ENCODE data around the gene EHMT2. TPM values are rescaled to one million over a fixed set of nuclear protein-coding genes. Genes with fewer than 3 reads are reported as not detected.

EHMT2 gene
- total RNA-seq, 3 donors from 2014 or later (not counting 1 experiment from before 2014, with no cell fraction given), result 49.3 to 56.6 (median 55.8) TPM

- H3K27me3 ChIP-seq (ENCODE audit: control insufficient read depth, insufficient read depth, low read length), result no peaks in the 10 kb centered on the region
- Mint-ChIP-seq H3K4me3 (peak within 1 kb of the TSS; percentile 96), H3K9me3 (no peaks in the 10 kb centered on the region), H3K4me1 (peaks cover 20 to 33% of the 10 kb centered on the region in 2 donors), H3K27ac (peak within 1 kb of the TSS; percentile 97 to 99), H3K36me3 (no peaks in the 10 kb centered on the region), H3K27me3 (ENCODE audit: low read depth in 2 of 2) (no peaks in the 10 kb centered on the region)
- WGBS (ENCODE audit: insufficient coverage), result under 1% methylated on average over 64 of the region's 64 CpGs
- intact Hi-C loops (cut with micrococcal nuclease), result loop anchor here (1.0 kb wide), 3 partner anchors 28 to 197 kb away; partner anchors contain the start of gene EHMT2
- DNase-seq (peak; percentile 99 to 100), ATAC-seq (peak; percentile 86 to 98 (median 93))
- H3K36me3 ChIP-seq (ENCODE audit: control insufficient read depth, insufficient read depth, low read length), result peaks cover 21% of the 10 kb centered on the region
- peak within 1 kb of the TSS; percentile 91 for H3K27ac ChIP-seq (ENCODE audit: low read length)
- H3K4me3 ChIP-seq (ENCODE audit: low read length), result peak within 1 kb of the TSS; percentile 89
- H3K9me3 ChIP-seq (ENCODE audit: control insufficient read depth, insufficient read depth, low read length), result no peaks in the 10 kb centered on the region
- no peak for TF ChIP-seq CTCF (IDR thresholded peaks at IDR 0.05)
- peaks cover 25% of the 10 kb centered on the region for H3K4me1 ChIP-seq (ENCODE audit: control insufficient read depth, insufficient read depth, low read length)
Observed at GRCh38 chr6:31862344-31863235, 34.9 kb downstream of the EHMT2 start, which contains the start of gene NEU1. Gene NEU1, minus strand, starts transcription at chr6:31862821. Its CDS starts 45 bp downstream, at chr6:31862776.

- WGBS (ENCODE audit: insufficient coverage), result 54% methylated on average over 17 of the region's 17 CpGs
- Histone ChIP-seq H3K9me3 (ENCODE audit: control insufficient read depth, insufficient read depth, low read length) (no peaks in the 10 kb centered on the region), H3K4me1 (ENCODE audit: control insufficient read depth, insufficient read depth, low read length) (peaks cover 25% of the 10 kb centered on the region), H3K27ac (ENCODE audit: low read length) (peak overlapping the region; percentile 91), H3K36me3 (ENCODE audit: control insufficient read depth, insufficient read depth, low read length) (peaks cover 28% of the 10 kb centered on the region), H3K4me3 (ENCODE audit: low read length) (peak overlapping the region; percentile 89), H3K27me3 (ENCODE audit: control insufficient read depth, insufficient read depth, low read length) (no peaks in the 10 kb centered on the region)
- Mint-ChIP-seq H3K9me3 (no peaks in the 10 kb centered on the region), H3K4me3 (peak overlapping the region; percentile 96), H3K27me3 (ENCODE audit: low read depth in 2 of 2) (no peaks in the 10 kb centered on the region), H3K36me3 (no peaks in the 10 kb centered on the region), H3K27ac (peak overlapping the region; percentile 97 to 99), H3K4me1 (peaks cover 20 to 33% of the 10 kb centered on the region in 2 donors)
- ATAC-seq (no peak), DNase-seq (peak in 1 of 2 donors; percentile 25)
- TF ChIP-seq CTCF (IDR thresholded peaks at IDR 0.05), result no peak
- intact Hi-C loops (cut with micrococcal nuclease), result loop anchor here (1.0 kb wide), 1 partner anchor 28 kb away; no protein-coding TSS in a partner anchor
Observed at GRCh38 chr6:31861919-31862343, 35.6 kb downstream of the EHMT2 start.

GRCh38 chr6:31861150-31861549 is 36.3 kb downstream of the EHMT2 start:
- intact Hi-C loops (cut with micrococcal nuclease), result no loop called here
- peak overlapping the region in 1 of 2 donors; percentile 99 for H3K27ac Mint-ChIP-seq
- H3K4me1 Mint-ChIP-seq, result peaks cover 20 to 33% of the 10 kb centered on the region in 2 donors

More at GRCh38 chr6:31861150-31861549, 36.3 kb downstream of the EHMT2 start:
- Histone ChIP-seq H3K4me3 (ENCODE audit: low read length) (no peak overlapping the region), H3K36me3 (ENCODE audit: control insufficient read depth, insufficient read depth, low read length) (peaks cover 28% of the 10 kb centered on the region), H3K27me3 (ENCODE audit: control insufficient read depth, insufficient read depth, low read length) (no peaks in the 10 kb centered on the region), H3K27ac (ENCODE audit: low read length) (no peak overlapping the region), H3K4me1 (ENCODE audit: control insufficient read depth, insufficient read depth, low read length) (peaks cover 25% of the 10 kb centered on the region), H3K9me3 (ENCODE audit: control insufficient read depth, insufficient read depth, low read length) (no peaks in the 10 kb centered on the region)
- H3K9me3 Mint-ChIP-seq, result no peaks in the 10 kb centered on the region
- DNase-seq (no peak), ATAC-seq (no peak)
- peak overlapping the region; percentile 96 for H3K4me3 Mint-ChIP-seq
- TF ChIP-seq CTCF (IDR thresholded peaks at IDR 0.05), result no peak
- H3K36me3 Mint-ChIP-seq, result no peaks in the 10 kb centered on the region
- WGBS (ENCODE audit: insufficient coverage), result 92% methylated on average over 7 of the region's 7 CpGs
- H3K27me3 Mint-ChIP-seq (ENCODE audit: low read depth in 2 of 2), result no peaks in the 10 kb centered on the region

Measured in natural killer cell (primary cell).